Measurements from ENCODE around the gene TSTD1. TPM values are rescaled to one million over a fixed set of nuclear protein-coding genes. Genes with fewer than 3 reads are reported as not detected.
"Not testable (repeated sequence)": the region's sequence is repeated elsewhere in the genome, so short reads cannot be mapped to it uniquely, and the experiment has no call there.

The TSTD1 gene
- polyA plus RNA-seq, 2 donors: 92.4 to 117 TPM

DNA sequence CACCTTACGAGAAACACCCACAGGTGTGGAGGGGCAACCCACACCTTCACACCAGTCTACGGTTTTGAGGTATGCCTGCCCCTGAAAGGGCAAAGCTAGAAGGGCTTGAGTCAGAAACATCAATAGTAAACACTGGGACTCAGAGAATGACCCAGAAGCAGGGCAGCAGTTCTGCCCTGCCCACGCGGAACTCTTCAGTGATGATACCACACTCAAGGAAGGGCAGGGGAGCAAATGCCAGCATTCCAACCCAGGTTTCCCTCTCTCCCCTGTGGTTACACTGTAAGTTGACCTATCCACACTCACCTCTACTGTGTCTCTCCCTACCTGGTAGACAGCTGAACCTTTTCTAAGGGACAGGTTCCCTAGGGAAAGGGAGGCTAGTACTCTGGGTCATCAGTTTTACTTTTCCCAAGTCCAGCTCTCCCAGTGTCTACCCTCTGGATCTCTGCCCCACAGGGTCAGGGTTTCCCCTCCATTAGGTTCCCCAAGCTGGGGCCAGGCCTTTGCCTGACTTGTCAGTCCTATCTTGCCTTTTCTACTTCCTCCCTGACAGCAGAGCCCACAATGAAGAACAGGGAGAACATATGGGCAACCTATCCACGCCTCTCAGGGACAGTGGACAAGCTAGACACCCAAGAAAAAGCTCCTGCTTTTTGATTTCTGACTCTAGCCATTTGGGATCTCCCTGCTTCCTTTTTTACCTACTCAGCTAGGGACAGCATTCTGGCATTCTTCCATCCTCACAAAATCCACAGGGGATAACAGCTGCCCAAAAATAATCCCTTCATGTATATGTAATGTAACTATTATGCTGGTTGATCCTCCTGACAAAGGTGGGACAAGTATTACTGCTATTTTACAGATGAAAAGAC, 20.8 kb downstream of the TSTD1 start:
- H3K9me3 ChIP-seq (ENCODE audit: control insufficient read depth in 2 of 2, insufficient read depth in 1 of 2, low read depth in 1 of 2, low read length in 1 of 2): no peaks in the 10 kb centered on the region
- H3K36me3 ChIP-seq (ENCODE audit: control insufficient read depth in 2 of 2, insufficient read depth in 2 of 2, low read length in 1 of 2): no peaks in the 10 kb centered on the region
- H3K4me3 ChIP-seq (ENCODE audit: low read depth in 1 of 2, low read length in 2 of 2): peak overlapping the region; percentile 16 to 66
- H3K27ac ChIP-seq (ENCODE audit: low read depth in 2 of 2, low read length in 1 of 2): peak overlapping the region; percentile 91 to 96
- peaks cover 6 to 7% of the 10 kb centered on the region in 2 donors for H3K4me1 ChIP-seq (ENCODE audit: control insufficient read depth in 2 of 2, insufficient read depth in 2 of 2, low read length in 1 of 2)
- 69 to 74% methylated on average over 5 of the region's 5 CpGs for WGBS, 2 donors
- H3K27me3 ChIP-seq (ENCODE audit: control insufficient read depth in 1 of 2, insufficient read depth in 2 of 2, low read length in 2 of 2): no peaks in the 10 kb centered on the region

DNA sequence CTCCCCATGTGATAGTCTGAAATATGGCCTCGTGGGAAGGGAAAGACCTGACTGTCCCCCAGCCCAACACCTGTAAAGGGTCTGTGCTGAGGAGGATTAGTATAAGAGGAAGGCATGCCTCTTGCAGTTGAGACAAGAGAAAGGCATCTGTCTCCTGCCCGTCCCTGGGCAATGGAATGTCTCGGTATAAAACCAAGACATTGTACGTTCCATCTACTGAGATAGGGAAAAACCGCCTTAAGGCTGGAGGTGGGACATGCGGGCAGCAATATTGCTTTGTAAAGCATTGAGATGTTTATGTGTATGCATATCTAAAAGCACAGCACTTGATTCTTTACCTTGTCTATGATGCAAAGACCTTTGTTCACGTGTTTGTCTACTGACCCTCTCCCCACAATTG, 21.6 kb downstream of the TSTD1 start:
- peak overlapping the region in 1 of 2 donors; percentile 14 for H3K4me3 ChIP-seq (ENCODE audit: low read depth in 1 of 2, low read length in 2 of 2)
- not testable (repeated sequence) for H3K27me3 ChIP-seq (ENCODE audit: control insufficient read depth in 1 of 2, insufficient read depth in 2 of 2, low read length in 2 of 2); H3K4me1 ChIP-seq (ENCODE audit: control insufficient read depth in 2 of 2, insufficient read depth in 2 of 2, low read length in 1 of 2); H3K9me3 ChIP-seq (ENCODE audit: control insufficient read depth in 2 of 2, insufficient read depth in 1 of 2, low read depth in 1 of 2, low read length in 1 of 2); H3K36me3 ChIP-seq (ENCODE audit: control insufficient read depth in 2 of 2, insufficient read depth in 2 of 2, low read length in 1 of 2)
- H3K27ac ChIP-seq (ENCODE audit: low read depth in 2 of 2, low read length in 1 of 2): peak overlapping the region; percentile 91 to 96
- WGBS, 2 donors: 65 to 67% methylated on average over 6 to 7 of the region's 7 CpGs

GRCh38 chr1:161016683-161017082, 22.1 kb downstream of the TSTD1 start:
- not testable (repeated sequence) for H3K4me3 ChIP-seq (ENCODE audit: low read depth in 1 of 2, low read length in 2 of 2); H3K36me3 ChIP-seq (ENCODE audit: control insufficient read depth in 2 of 2, insufficient read depth in 2 of 2, low read length in 1 of 2); H3K4me1 ChIP-seq (ENCODE audit: control insufficient read depth in 2 of 2, insufficient read depth in 2 of 2, low read length in 1 of 2); H3K27me3 ChIP-seq (ENCODE audit: control insufficient read depth in 1 of 2, insufficient read depth in 2 of 2, low read length in 2 of 2); H3K9me3 ChIP-seq (ENCODE audit: control insufficient read depth in 2 of 2, insufficient read depth in 1 of 2, low read depth in 1 of 2, low read length in 1 of 2)
- peak overlapping the region; percentile 37 to 79 for H3K27ac ChIP-seq (ENCODE audit: low read depth in 2 of 2, low read length in 1 of 2)
- WGBS, 2 donors: 29 to 39% methylated on average over 1 of the region's 1 CpG

DNA sequence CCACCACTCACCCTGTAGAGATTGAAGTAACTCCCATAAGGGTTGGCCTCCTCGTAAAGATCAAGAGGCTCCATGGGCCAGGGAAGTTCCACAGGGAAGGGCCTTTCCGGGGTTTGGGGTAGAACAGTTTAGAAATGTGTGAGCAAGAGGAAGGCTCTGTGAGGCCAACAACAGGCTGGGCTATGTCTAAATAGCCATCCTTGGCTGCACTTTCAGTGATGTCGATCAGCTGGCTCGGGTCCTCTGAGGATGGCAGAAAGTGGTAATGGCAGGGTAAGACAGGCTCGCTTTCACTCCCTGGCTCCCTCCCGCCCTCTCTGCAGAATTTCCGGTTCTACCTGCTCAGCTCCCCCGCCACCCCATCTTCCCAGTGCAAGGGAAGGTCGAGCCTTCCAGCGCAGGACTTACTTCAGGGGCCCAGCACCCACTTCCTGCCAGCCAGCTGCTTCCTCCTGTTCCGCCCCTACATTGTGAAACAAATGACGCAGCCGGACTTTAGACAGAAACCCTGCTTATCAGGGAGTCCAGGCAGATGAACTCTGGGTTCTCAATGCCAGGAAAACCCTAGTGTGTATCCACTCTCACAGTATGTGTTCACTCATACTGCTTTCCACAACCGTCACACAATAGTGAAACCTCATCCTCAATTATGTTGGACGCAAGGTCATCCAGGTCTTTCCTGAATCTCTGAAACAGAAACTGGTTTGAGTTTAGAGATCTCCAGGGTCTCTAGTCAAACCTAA, 25.1 kb downstream of the TSTD1 start:
- H3K9me3 ChIP-seq (ENCODE audit: control insufficient read depth in 2 of 2, insufficient read depth in 1 of 2, low read depth in 1 of 2, low read length in 1 of 2): no peaks in the 10 kb centered on the region
- H3K36me3 ChIP-seq (ENCODE audit: control insufficient read depth in 2 of 2, insufficient read depth in 2 of 2, low read length in 1 of 2): no peaks in the 10 kb centered on the region
- WGBS, 2 donors: 10 to 15% methylated on average over 15 of the region's 15 CpGs
- H3K4me1 ChIP-seq (ENCODE audit: control insufficient read depth in 2 of 2, insufficient read depth in 2 of 2, low read length in 1 of 2): peaks cover 5 to 6% of the 10 kb centered on the region in 2 donors
- H3K27me3 ChIP-seq (ENCODE audit: control insufficient read depth in 1 of 2, insufficient read depth in 2 of 2, low read length in 2 of 2): no peaks in the 10 kb centered on the region
- H3K4me3 ChIP-seq (ENCODE audit: low read depth in 1 of 2, low read length in 2 of 2): peak overlapping the region; percentile 4 to 16
- H3K27ac ChIP-seq (ENCODE audit: low read depth in 2 of 2, low read length in 1 of 2): peak overlapping the region; percentile 77 to 93

DNA sequence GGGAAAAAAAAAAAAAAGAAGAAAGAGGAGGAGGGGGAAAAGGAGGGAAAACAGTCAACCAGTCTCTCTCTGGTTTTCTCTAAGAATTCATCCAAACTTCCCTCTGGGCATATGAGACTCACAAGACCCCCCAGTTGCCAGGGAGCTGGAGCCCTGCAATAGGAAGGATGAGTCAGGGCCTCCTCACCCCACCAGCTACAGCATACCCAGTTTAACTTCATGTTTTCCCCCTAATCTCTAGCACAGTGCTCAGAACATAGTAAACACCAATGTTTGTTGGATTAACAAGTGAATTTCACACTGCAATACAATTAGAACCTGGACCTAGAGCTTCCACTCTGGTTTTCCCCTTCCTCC, 25.7 kb downstream of the TSTD1 start:
- H3K9me3 ChIP-seq (ENCODE audit: control insufficient read depth in 2 of 2, insufficient read depth in 1 of 2, low read depth in 1 of 2, low read length in 1 of 2): no peaks in the 10 kb centered on the region
- H3K4me1 ChIP-seq (ENCODE audit: control insufficient read depth in 2 of 2, insufficient read depth in 2 of 2, low read length in 1 of 2): peaks cover 4 to 5% of the 10 kb centered on the region in 2 donors
- no peaks in the 10 kb centered on the region for H3K27me3 ChIP-seq (ENCODE audit: control insufficient read depth in 1 of 2, insufficient read depth in 2 of 2, low read length in 2 of 2)
- peak overlapping the region; percentile 77 to 93 for H3K27ac ChIP-seq (ENCODE audit: low read depth in 2 of 2, low read length in 1 of 2)
- peak overlapping the region; percentile 4 to 16 for H3K4me3 ChIP-seq (ENCODE audit: low read depth in 1 of 2, low read length in 2 of 2)
- H3K36me3 ChIP-seq (ENCODE audit: control insufficient read depth in 2 of 2, insufficient read depth in 2 of 2, low read length in 1 of 2): no peaks in the 10 kb centered on the region

DNA sequence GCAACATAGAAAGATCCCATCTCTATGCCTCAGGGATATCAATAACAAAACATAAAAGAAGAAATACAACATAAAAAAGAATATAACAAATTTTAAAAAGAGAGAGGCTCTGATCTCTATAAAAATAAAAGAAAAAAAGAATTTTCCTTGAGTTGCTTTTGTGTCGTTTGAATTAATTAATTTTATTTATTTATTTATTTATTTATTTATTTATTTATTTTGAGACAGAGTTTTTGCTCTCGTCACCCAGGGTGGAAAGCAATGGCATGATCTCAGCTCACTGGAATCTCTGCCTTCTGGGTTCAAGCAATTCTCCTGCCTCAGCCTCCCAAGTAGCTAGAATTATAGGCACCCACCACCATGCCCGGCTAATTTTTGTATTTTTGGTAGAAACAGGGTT, 26.3 kb downstream of the TSTD1 start:
- H3K4me3 ChIP-seq (ENCODE audit: low read depth in 1 of 2, low read length in 2 of 2): no peak overlapping the region
- no peaks in the 10 kb centered on the region for H3K27me3 ChIP-seq (ENCODE audit: control insufficient read depth in 1 of 2, insufficient read depth in 2 of 2, low read length in 2 of 2)
- H3K27ac ChIP-seq (ENCODE audit: low read depth in 2 of 2, low read length in 1 of 2): peak overlapping the region in 1 of 2 donors; percentile 20
- H3K4me1 ChIP-seq (ENCODE audit: control insufficient read depth in 2 of 2, insufficient read depth in 2 of 2, low read length in 1 of 2): peaks cover 0 to 5% of the 10 kb centered on the region in 2 donors
- no peaks in the 10 kb centered on the region for H3K9me3 ChIP-seq (ENCODE audit: control insufficient read depth in 2 of 2, insufficient read depth in 1 of 2, low read depth in 1 of 2, low read length in 1 of 2)
- peaks cover 0 to 2% of the 10 kb centered on the region in 2 donors for H3K36me3 ChIP-seq (ENCODE audit: control insufficient read depth in 2 of 2, insufficient read depth in 2 of 2, low read length in 1 of 2)
- WGBS, 2 donors: 88 to 89% methylated on average over 3 of the region's 3 CpGs

GRCh38 chr1:161009602-161010211, 29.1 kb downstream of the TSTD1 start:
- H3K4me3 ChIP-seq (ENCODE audit: low read depth in 1 of 2, low read length in 2 of 2): no peak overlapping the region
- peaks cover 0 to 2% of the 10 kb centered on the region in 2 donors for H3K36me3 ChIP-seq (ENCODE audit: control insufficient read depth in 2 of 2, insufficient read depth in 2 of 2, low read length in 1 of 2)
- H3K27ac ChIP-seq (ENCODE audit: low read depth in 2 of 2, low read length in 1 of 2): no peak overlapping the region
- no peaks in the 10 kb centered on the region for H3K27me3 ChIP-seq (ENCODE audit: control insufficient read depth in 1 of 2, insufficient read depth in 2 of 2, low read length in 2 of 2)
- H3K4me1 ChIP-seq (ENCODE audit: control insufficient read depth in 2 of 2, insufficient read depth in 2 of 2, low read length in 1 of 2): peaks cover 0 to 5% of the 10 kb centered on the region in 2 donors
- WGBS, 2 donors: 71 to 80% methylated on average over 7 of the region's 7 CpGs
- no peaks in the 10 kb centered on the region for H3K9me3 ChIP-seq (ENCODE audit: control insufficient read depth in 2 of 2, insufficient read depth in 1 of 2, low read depth in 1 of 2, low read length in 1 of 2)

DNA sequence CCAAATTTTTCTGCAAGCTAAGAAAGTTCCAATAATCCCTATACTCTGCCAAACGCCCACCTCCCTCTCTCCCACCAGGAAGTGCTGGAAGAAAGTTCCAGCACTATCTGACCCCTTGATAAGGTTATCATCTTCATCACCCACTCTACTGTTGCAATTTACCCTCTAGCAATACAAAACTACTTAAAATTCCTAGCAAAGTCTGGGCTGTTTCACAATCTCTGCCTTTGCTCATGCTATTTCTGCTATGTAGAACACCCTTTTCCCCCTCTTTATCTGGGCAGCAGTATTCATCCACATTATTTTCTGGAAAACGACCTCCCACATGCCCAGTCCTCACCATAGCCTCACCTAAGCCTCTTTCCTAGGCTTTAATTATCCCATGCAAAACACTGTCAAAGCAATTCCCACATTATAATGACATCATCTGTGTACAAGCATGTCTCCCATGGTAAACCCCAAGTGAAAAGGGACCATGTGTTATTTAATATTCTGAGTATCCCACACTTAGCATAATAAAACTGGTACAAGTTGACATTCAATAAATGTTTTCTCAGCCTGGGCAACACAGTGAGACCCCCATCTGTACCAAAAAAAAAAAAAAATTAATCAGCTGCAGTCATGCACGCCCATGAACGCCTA, 29.8 kb downstream of the TSTD1 start:
- no peak overlapping the region for H3K4me3 ChIP-seq (ENCODE audit: low read depth in 1 of 2, low read length in 2 of 2)
- H3K27ac ChIP-seq (ENCODE audit: low read depth in 2 of 2, low read length in 1 of 2): no peak overlapping the region
- no peaks in the 10 kb centered on the region for H3K27me3 ChIP-seq (ENCODE audit: control insufficient read depth in 1 of 2, insufficient read depth in 2 of 2, low read length in 2 of 2)
- H3K9me3 ChIP-seq (ENCODE audit: control insufficient read depth in 2 of 2, insufficient read depth in 1 of 2, low read depth in 1 of 2, low read length in 1 of 2): no peaks in the 10 kb centered on the region
- peaks cover 0 to 5% of the 10 kb centered on the region in 2 donors for H3K4me1 ChIP-seq (ENCODE audit: control insufficient read depth in 2 of 2, insufficient read depth in 2 of 2, low read length in 1 of 2)
- H3K36me3 ChIP-seq (ENCODE audit: control insufficient read depth in 2 of 2, insufficient read depth in 2 of 2, low read length in 1 of 2): peaks cover 0 to 2% of the 10 kb centered on the region in 2 donors
- WGBS, 2 donors: 70 to 71% methylated on average over 4 of the region's 4 CpGs

DNA sequence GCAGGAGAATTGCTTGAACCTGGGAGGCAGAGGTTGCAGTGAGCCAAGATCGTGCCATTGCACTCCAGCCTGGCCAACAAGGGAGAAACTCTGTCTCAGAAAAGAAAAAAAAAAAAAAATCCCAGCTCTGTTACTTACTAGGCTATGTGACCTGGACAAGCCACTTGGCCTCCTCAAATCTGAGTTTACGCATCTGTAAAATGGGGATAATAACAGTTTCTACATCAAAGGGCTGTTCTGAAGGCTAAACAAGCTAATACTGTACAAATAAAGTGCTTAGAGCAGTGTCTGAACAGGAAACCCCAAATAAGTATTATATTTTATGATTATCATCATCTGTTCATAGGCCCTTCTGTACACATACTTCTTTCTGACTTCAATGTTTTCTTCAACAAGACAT, 31.4 kb downstream of the TSTD1 start:
- Histone ChIP-seq H3K36me3 (ENCODE audit: control insufficient read depth in 2 of 2, insufficient read depth in 2 of 2, low read length in 1 of 2) (peaks cover 0 to 2% of the 10 kb centered on the region in 2 donors), H3K4me1 (ENCODE audit: control insufficient read depth in 2 of 2, insufficient read depth in 2 of 2, low read length in 1 of 2) (no peaks in the 10 kb centered on the region), H3K9me3 (ENCODE audit: control insufficient read depth in 2 of 2, insufficient read depth in 1 of 2, low read depth in 1 of 2, low read length in 1 of 2) (no peaks in the 10 kb centered on the region), H3K4me3 (ENCODE audit: low read depth in 1 of 2, low read length in 2 of 2) (no peak overlapping the region), H3K27me3 (ENCODE audit: control insufficient read depth in 1 of 2, insufficient read depth in 2 of 2, low read length in 2 of 2) (no peaks in the 10 kb centered on the region), H3K27ac (ENCODE audit: low read depth in 2 of 2, low read length in 1 of 2) (no peak overlapping the region)
- 89 to 95% methylated on average over 2 of the region's 2 CpGs for WGBS, 2 donors
